ENCODE results near the gene BRCA1. TPM values are rescaled to one million over a fixed set of nuclear protein-coding genes. Genes with fewer than 3 reads are reported as not detected.
"Not testable (repeated sequence)": the region's sequence is repeated elsewhere in the genome, so short reads cannot be mapped to it uniquely, and the experiment has no call there.

Gene BRCA1
- total RNA-seq, 4 donors from 2014 or later: 14.4 to 31.9 (median 25.4) TPM

GRCh38 chr17:43106552-43106951 lies 18.6 kb downstream of the BRCA1 start:
- 95 to 96% methylated on average over 1 of the region's 1 CpG for WGBS, 2 donors
- no peaks in the 10 kb centered on the region for H3K27me3 ChIP-seq
- H3K4me1 ChIP-seq: peaks cover 0 to 5% of the 10 kb centered on the region in 2 donors
- H3K27ac ChIP-seq: no peak overlapping the region
- DNase-seq: no peak
- H3K9me3 ChIP-seq: no peaks in the 10 kb centered on the region
- H3K36me3 ChIP-seq: no peaks in the 10 kb centered on the region
- intact Hi-C loops (cut with DNase I): no loop called here
- no peak overlapping the region for H3K4me3 ChIP-seq (replicated peaks in 1 of 3)
- TF ChIP-seq CTCF (IDR thresholded peaks at IDR 0.05) (no peak), POLR2A (IDR thresholded peaks at IDR 0.05) (no peak)

GRCh38 chr17:43105146-43105545 lies 20.0 kb downstream of the BRCA1 start:
- Histone ChIP-seq H3K9me3 (no peaks in the 10 kb centered on the region), H3K27ac (no peak overlapping the region), H3K4me1 (peaks cover 0 to 5% of the 10 kb centered on the region in 2 donors), H3K36me3 (no peaks in the 10 kb centered on the region), H3K4me3 (replicated peaks in 1 of 3) (no peak overlapping the region), H3K27me3 (no peaks in the 10 kb centered on the region)
- intact Hi-C loops (cut with DNase I): no loop called here
- TF ChIP-seq CTCF (IDR thresholded peaks at IDR 0.05) (no peak), POLR2A (IDR thresholded peaks at IDR 0.05) (no peak)
- no peak for DNase-seq

- no peaks in the 10 kb centered on the region for H3K27me3 ChIP-seq
- TF ChIP-seq CTCF (IDR thresholded peaks at IDR 0.05) (no peak), POLR2A (IDR thresholded peaks at IDR 0.05) (no peak)
- no peaks in the 10 kb centered on the region for H3K36me3 ChIP-seq
- no peak overlapping the region for H3K27ac ChIP-seq
- no peaks in the 10 kb centered on the region for H3K9me3 ChIP-seq
- no peak overlapping the region for H3K4me3 ChIP-seq (replicated peaks in 1 of 3)
- intact Hi-C loops (cut with DNase I): no loop called here
- DNase-seq: no peak
- WGBS, 2 donors: 62 to 64% methylated on average over 3 of the region's 3 CpGs
- peaks cover 0 to 5% of the 10 kb centered on the region in 2 donors for H3K4me1 ChIP-seq
Observed at GRCh38 chr17:43104665-43105064, 20.5 kb downstream of the BRCA1 start.

- 92 to 93% methylated on average over 5 of the region's 5 CpGs for WGBS, 2 donors
- intact Hi-C loops (cut with DNase I); DNase-seq; H3K4me3 ChIP-seq (replicated peaks in 1 of 3); H3K36me3 ChIP-seq; H3K27ac ChIP-seq; H3K9me3 ChIP-seq; H3K27me3 ChIP-seq: not testable (repeated sequence)
- H3K4me1 ChIP-seq: peaks cover 21 to 26% of the 10 kb centered on the region in 2 donors
Observed at GRCh38 chr17:43095364-43095763, 29.8 kb downstream of the BRCA1 start.

GRCh38 chr17:43094129-43094835 lies 30.9 kb downstream of the BRCA1 start:
- no peaks in the 10 kb centered on the region for H3K27me3 ChIP-seq
- no peak overlapping the region for H3K4me3 ChIP-seq (replicated peaks in 1 of 3)
- no peak for DNase-seq
- H3K4me1 ChIP-seq: peaks cover 21 to 30% of the 10 kb centered on the region in 2 donors
- no peaks in the 10 kb centered on the region for H3K36me3 ChIP-seq
- WGBS, 2 donors: 91 to 98% methylated on average over 4 of the region's 4 CpGs
- TF ChIP-seq POLR2A (IDR thresholded peaks at IDR 0.05) (no peak), CTCF (IDR thresholded peaks at IDR 0.05) (no peak)
- intact Hi-C loops (cut with DNase I): no loop called here
- no peaks in the 10 kb centered on the region for H3K9me3 ChIP-seq
- H3K27ac ChIP-seq: no peak overlapping the region

All from thyroid gland (tissue), 4 donors.